A673 (cell line): ENCODE results near the gene KCNQ1OT1. TPM values are rescaled to one million over a fixed set of nuclear protein-coding genes. Genes with fewer than 3 reads are reported as not detected.

Experiments
- Bru-seq: library from RNA; stranded (reverse); fragments of 400-500 nt; gene quantifications from one replicate; lab custom pipeline; 2021; lab: Mats Ljungman, UMichigan
- BruChase-seq, 2 experiments: library from RNA; stranded (reverse); fragments of 400-500 nt; gene quantifications; one replicate each; lab custom pipeline; 2021; lab: Mats Ljungman, UMichigan
- BruUV-seq: library from RNA; stranded (reverse); fragments of 400-500 nt; replicated peaks from 2 replicates; lab custom pipeline; 2021; lab: Mats Ljungman, UMichigan
- CTCF ChIA-PET: fragments of 300-600 bp; sonication (Branson Sonifier 250); formaldehyde crosslinking; loops from one replicate; lab custom pipeline; 2022; ENCODE audit warnings: antibody characterized with exemption; lab: Charles Lee
- POLR2A ChIA-PET: fragments of 300-600 bp; sonication (Branson Sonifier 250); formaldehyde crosslinking; loops from one replicate; lab custom pipeline; 2022; ENCODE audit warnings: antibody characterized with exemption; ENCODE audit not compliant: low non-redundant PET; lab: Charles Lee
- DNase-seq: peaks from one replicate; pipeline ENCODE4 v3.0.0-alpha.2; 2015; ENCODE audit warnings: low spot score
- H3K27ac ChIP-seq: fragments of 200-600 bp; sonication (generic); 2 replicates; pipeline ENCODE4 v1.5.1; 2016; ENCODE audit warnings: mixed run types, low read depth, mild to moderate bottlenecking, mixed read lengths, antibody characterized with exemption, low read length; ENCODE audit not compliant: poor library complexity, severe bottlenecking
- H3K27me3 ChIP-seq: fragments of 200-600 bp; sonication (generic); replicated peaks from 2 replicates; pipeline ENCODE4 v1.6.1; 2017; ENCODE audit warnings: mixed run types, low read depth, mild to moderate bottlenecking, mixed read lengths, antibody characterized with exemption, low read length; ENCODE audit not compliant: insufficient read depth, poor library complexity
- H3K36me3 ChIP-seq: fragments of 200-600 bp; sonication (generic); 2 replicates; pipeline ENCODE4 v1.6.1; 2016; ENCODE audit warnings: mixed run types, mild to moderate bottlenecking, mixed read lengths, antibody characterized with exemption, low read length; ENCODE audit not compliant: insufficient read depth, poor library complexity, severe bottlenecking
- H3K4me1 ChIP-seq: fragments of 200-600 bp; sonication (generic); 2 replicates; pipeline ENCODE4 v1.6.1; 2017; ENCODE audit warnings: mixed run types, mild to moderate bottlenecking, mixed read lengths, antibody characterized with exemption, low read length; ENCODE audit not compliant: insufficient read depth, poor library complexity, severe bottlenecking
- H3K4me3 ChIP-seq: fragments of 200-600 bp; sonication (generic); 2 replicates; pipeline ENCODE4 v1.5.1; 2016; ENCODE audit warnings: low read depth, mixed run types, mild to moderate bottlenecking, mixed read lengths, low read length; ENCODE audit not compliant: poor library complexity, severe bottlenecking
- H3K9me3 ChIP-seq: fragments of 200-600 bp; sonication (generic); 2 replicates; pipeline ENCODE4 v1.6.1; 2016; ENCODE audit warnings: mixed run types, low read depth, mild to moderate bottlenecking, mixed read lengths, antibody characterized with exemption, low read length; ENCODE audit not compliant: poor library complexity, severe bottlenecking
- CTCF ChIP-seq: fragments of 300-800, 200-600 bp; sonication (generic); conservative IDR thresholded peaks from 2 replicates; pipeline ENCODE4 v1.5.1; 2017; ENCODE audit warnings: low read depth, mild to moderate bottlenecking, antibody characterized with exemption, low read length, moderate library complexity, mixed read lengths
- EZH2 ChIP-seq: fragments of 200-600 bp; sonication (generic); IDR thresholded peaks from 2 replicates; pipeline ENCODE4 v1.6.1; 2017; ENCODE audit warnings: borderline replicate concordance, low read depth, mild to moderate bottlenecking, mixed read lengths, antibody characterized with exemption, low read length; ENCODE audit not compliant: poor library complexity, severe bottlenecking
- intact Hi-C: fragments of 100-400 bp; cut with micrococcal nuclease; formaldehyde crosslinking; loops from one replicate; pipeline ENCODE4 v1.10.0; 2022; ENCODE audit not compliant: unreplicated experiment
- long read RNA-seq: library from polyadenylated mRNA; stranded (forward); transcript quantifications from one replicate; pipeline ENCODE4 v2.0.0, GENCODE V29; 2022
- total RNA-seq: library from RNA; stranded (reverse); gene quantifications from 2 replicates; pipeline ENCODE4 v1.2.3, GENCODE V29; 2021

Gene KCNQ1OT1
- total RNA-seq (4.0 and 4.1 TPM in 2 replicates), Bru-seq, nascent RNA (percentile 81 among the genes with signal in this experiment), BruChase-seq, experiment 1, labeled RNA remaining after a 2-hour chase (percentile 89 among the genes with signal in this experiment), BruChase-seq, experiment 2, labeled RNA remaining after a 6-hour chase (percentile 78 among the genes with signal in this experiment)
- long read RNA-seq, full-length matches to known transcripts: 2 of 2 reads
- long read RNA-seq, partial matches to known transcripts: 0 of 2 reads
- long read RNA-seq, other reads (novel, unspliced or antisense): 0 of 2 reads

- no TSS peak for BruUV-seq
- ChIA-PET CTCF (no interaction called here), POLR2A (interaction anchor here (0.7 kb wide), 2 partner anchors 9 to 1117 kb away, joined by 3 to 4 read pairs; no protein-coding TSS in a partner anchor)
- peak; percentile 98 for DNase-seq
- H3K9me3 ChIP-seq: no peaks in the 10 kb centered on the region
- intact Hi-C loops: loop anchor here (5.0 kb wide), 1 partner anchor 188 kb away; the partner anchor contains the start of gene CDKN1C
- H3K4me3 ChIP-seq: peak within 1 kb of the TSS; percentile 96
- H3K27ac ChIP-seq: peak within 1 kb of the TSS; percentile 92
- no peak for TF ChIP-seq CTCF
- H3K4me1 ChIP-seq: peaks cover 32% of the 10 kb centered on the region
- H3K36me3 ChIP-seq: no peaks in the 10 kb centered on the region
- no peaks in the 10 kb centered on the region for H3K27me3 ChIP-seq
Observed at GRCh38 chr11:2699531-2700414, at the start of gene KCNQ1OT1. KCNQ1OT1 (minus strand) TSS chr11:2699994.

GRCh38 chr11:2748814-2749554 lies 49.2 kb upstream of the KCNQ1OT1 start:
- Histone ChIP-seq H3K27me3 (no peaks in the 10 kb centered on the region), H3K36me3 (no peaks in the 10 kb centered on the region), H3K27ac (no peak overlapping the region), H3K4me1 (peaks cover 21% of the 10 kb centered on the region), H3K9me3 (no peaks in the 10 kb centered on the region), H3K4me3 (no peak overlapping the region)
- no peak for TF ChIP-seq CTCF
- no peak for TF ChIP-seq EZH2
- POLR2A ChIA-PET: no interaction called here
- CTCF ChIA-PET: no interaction called here
- DNase-seq: no peak
- BruUV-seq: no TSS peak
- intact Hi-C loops: no loop called here

GRCh38 chr11:2748061-2748813 lies 48.4 kb upstream of the KCNQ1OT1 start:
- no peak for TF ChIP-seq CTCF
- TF ChIP-seq EZH2: no peak
- Histone ChIP-seq H3K27ac (no peak overlapping the region), H3K27me3 (no peaks in the 10 kb centered on the region), H3K4me3 (no peak overlapping the region), H3K4me1 (peaks cover 21% of the 10 kb centered on the region), H3K9me3 (no peaks in the 10 kb centered on the region), H3K36me3 (no peaks in the 10 kb centered on the region)
- DNase-seq: no peak
- ChIA-PET POLR2A (no interaction called here), CTCF (no interaction called here)
- BruUV-seq: no TSS peak
- intact Hi-C loops: no loop called here
